ENCODE measurements around the gene SH3TC2. TPM values are rescaled to one million over a fixed set of nuclear protein-coding genes. Genes with fewer than 3 reads are reported as not detected.

Gene SH3TC2
- total RNA-seq, 1 experiment from 2014 or later = 32.0 TPM

DNA sequence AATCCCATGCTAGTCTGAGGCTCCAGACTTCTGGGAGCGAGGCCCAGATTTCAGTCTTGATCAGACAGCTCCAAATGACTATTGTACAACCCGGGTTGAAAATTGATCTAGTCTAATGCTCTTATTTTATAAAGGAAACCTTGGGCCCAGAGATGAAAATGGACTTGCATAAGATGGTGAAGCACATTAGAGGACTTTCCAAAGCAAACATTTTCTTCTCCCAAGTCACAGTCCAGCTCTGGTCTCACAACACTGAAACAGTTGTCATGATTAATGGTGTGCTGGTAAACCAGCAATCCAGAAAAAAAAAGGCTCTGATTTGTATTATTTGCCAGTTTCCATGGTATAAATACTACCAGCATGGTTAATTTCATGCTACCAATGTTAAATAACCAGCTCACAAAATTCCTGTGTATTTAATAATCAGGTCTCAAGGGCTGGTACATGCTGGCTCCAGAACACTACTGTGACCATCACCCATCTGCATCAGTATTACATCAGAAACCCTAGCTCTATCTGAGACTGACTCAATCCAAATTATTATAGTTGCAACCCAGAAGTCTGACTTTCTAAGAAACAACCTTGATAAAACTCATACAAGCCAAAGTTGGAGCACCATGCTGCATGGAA lies 45.9 kb upstream of the SH3TC2 start:
- POLR2A ChIA-PET (ENCODE audit: unreplicated experiment) = interaction anchor here (0.5 kb wide), 1 partner anchor 840 kb away, joined by 3 read pairs; the partner anchor contains the start of gene SPINK13
- no TSS peak for BruUV-seq (replicated peaks)
- ATAC-seq = no peak

DNA sequence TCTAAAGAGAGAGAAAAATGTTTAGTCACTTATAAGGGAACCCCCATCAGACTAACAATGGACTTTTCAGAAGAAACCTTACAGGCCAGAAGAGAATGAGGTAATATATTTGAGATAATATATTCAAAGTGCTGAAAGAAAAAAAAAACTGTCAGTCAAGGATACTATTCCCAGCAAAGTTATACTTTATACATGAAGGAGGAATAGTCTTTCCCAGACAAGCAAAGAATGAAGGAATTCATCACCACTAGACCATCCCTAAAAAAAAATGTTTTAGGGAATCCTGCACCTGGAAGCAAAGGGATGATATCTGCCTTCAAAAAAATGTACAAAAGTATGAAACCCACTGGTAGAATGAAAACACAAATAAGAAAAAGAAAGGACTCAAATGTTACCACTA lies 37.5 kb upstream of the SH3TC2 start:
- Histone ChIP-seq H3K9me3 (ENCODE audit: low read length) (peaks cover 30% of the 10 kb centered on the region), H4K20me1 (ENCODE audit: low read length) (no peaks in the 10 kb centered on the region), H3K27ac (ENCODE audit: low read length) (no peak overlapping the region), H3K9me2 (replicated peaks; ENCODE audit: low read length) (no peaks in the 10 kb centered on the region), H3K36me3 (ENCODE audit: low read depth, low read length) (peaks cover 17% of the 10 kb centered on the region; the same call in 1 of the 2 replicates), H3K4me1 (ENCODE audit: insufficient read depth, low read length) (no peaks in the 10 kb centered on the region), H3K4me3 (ENCODE audit: low read length) (no peak overlapping the region), H3K9ac (ENCODE audit: low read length) (no peak overlapping the region), H2AFZ (ENCODE audit: low read length) (no peak overlapping the region), H3K79me2 (ENCODE audit: low read length) (no peaks in the 10 kb centered on the region), H3K27me3 (ENCODE audit: low read length) (no peaks in the 10 kb centered on the region), H3F3A (ENCODE audit: low read length, unreplicated experiment) (no peaks in the 10 kb centered on the region), H3K4me2 (ENCODE audit: low read length) (no peak overlapping the region)
- TF ChIP-seq EZH2phosphoT487 (IDR thresholded peaks at IDR 0.05; ENCODE audit: borderline replicate concordance, low read length) = no peak
- no peak for TF ChIP-seq EZH2 (IDR thresholded peaks at IDR 0.05; ENCODE audit: low read length, unreplicated experiment)
- TF ChIP-seq, protein P1, sequence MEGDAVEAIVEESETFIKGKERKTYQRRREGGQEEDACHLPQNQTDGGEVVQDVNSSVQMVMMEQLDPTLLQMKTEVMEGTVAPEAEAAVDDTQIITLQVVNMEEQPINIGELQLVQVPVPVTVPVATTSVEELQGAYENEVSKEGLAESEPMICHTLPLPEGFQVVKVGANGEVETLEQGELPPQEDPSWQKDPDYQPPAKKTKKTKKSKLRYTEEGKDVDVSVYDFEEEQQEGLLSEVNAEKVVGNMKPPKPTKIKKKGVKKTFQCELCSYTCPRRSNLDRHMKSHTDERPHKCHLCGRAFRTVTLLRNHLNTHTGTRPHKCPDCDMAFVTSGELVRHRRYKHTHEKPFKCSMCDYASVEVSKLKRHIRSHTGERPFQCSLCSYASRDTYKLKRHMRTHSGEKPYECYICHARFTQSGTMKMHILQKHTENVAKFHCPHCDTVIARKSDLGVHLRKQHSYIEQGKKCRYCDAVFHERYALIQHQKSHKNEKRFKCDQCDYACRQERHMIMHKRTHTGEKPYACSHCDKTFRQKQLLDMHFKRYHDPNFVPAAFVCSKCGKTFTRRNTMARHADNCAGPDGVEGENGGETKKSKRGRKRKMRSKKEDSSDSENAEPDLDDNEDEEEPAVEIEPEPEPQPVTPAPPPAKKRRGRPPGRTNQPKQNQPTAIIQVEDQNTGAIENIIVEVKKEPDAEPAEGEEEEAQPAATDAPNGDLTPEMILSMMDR (conservative IDR thresholded peaks at IDR 0.05; ENCODE audit: low read depth, low read length) = no peak
- CTCF ChIA-PET = no interaction called here
- POLR2A ChIA-PET (ENCODE audit: unreplicated experiment) = no interaction called here
- no TSS peak for BruUV-seq (replicated peaks)
- no peak for ATAC-seq
- DNase-seq = no peak
- intact Hi-C loops (cut with micrococcal nuclease) = no loop called here

More for the DNA sequence above, 45.9 kb upstream of the SH3TC2 start:
- intact Hi-C loops (cut with micrococcal nuclease) = no loop called here
- H4K20me1 ChIP-seq (ENCODE audit: low read length) = no peaks in the 10 kb centered on the region
- DNase-seq = no peak
- H3K27me3 ChIP-seq (ENCODE audit: low read length) = no peaks in the 10 kb centered on the region
- no peak overlapping the region for H3K4me2 ChIP-seq (ENCODE audit: low read length)
- H3K4me1 ChIP-seq (ENCODE audit: insufficient read depth, low read length) = peaks cover 21% of the 10 kb centered on the region
- CTCF ChIA-PET = interaction anchor here (0.7 kb wide), 1 partner anchor 28 kb away, joined by 3 read pairs; no protein-coding TSS in a partner anchor
- TF ChIP-seq, protein P1 (conservative IDR thresholded peaks at IDR 0.05; ENCODE audit: low read depth, low read length) = no peak
- no peak for TF ChIP-seq EZH2 (IDR thresholded peaks at IDR 0.05; ENCODE audit: low read length, unreplicated experiment)
- TF ChIP-seq EZH2phosphoT487 (IDR thresholded peaks at IDR 0.05; ENCODE audit: borderline replicate concordance, low read length) = no peak
- H3K9me3 ChIP-seq (ENCODE audit: low read length) = no peaks in the 10 kb centered on the region
- H3K9me2 ChIP-seq (replicated peaks; ENCODE audit: low read length) = no peaks in the 10 kb centered on the region
- no peak overlapping the region for H2AFZ ChIP-seq (ENCODE audit: low read length)
- no peaks in the 10 kb centered on the region for H3F3A ChIP-seq (ENCODE audit: low read length, unreplicated experiment)
- H3K36me3 ChIP-seq (ENCODE audit: low read depth, low read length) = no peaks in the 10 kb centered on the region
- H3K4me3 ChIP-seq (ENCODE audit: low read length) = no peak overlapping the region
- no peak overlapping the region for H3K27ac ChIP-seq (ENCODE audit: low read length)
- no peaks in the 10 kb centered on the region for H3K79me2 ChIP-seq (ENCODE audit: low read length)
- no peak overlapping the region for H3K9ac ChIP-seq (ENCODE audit: low read length)

DNA sequence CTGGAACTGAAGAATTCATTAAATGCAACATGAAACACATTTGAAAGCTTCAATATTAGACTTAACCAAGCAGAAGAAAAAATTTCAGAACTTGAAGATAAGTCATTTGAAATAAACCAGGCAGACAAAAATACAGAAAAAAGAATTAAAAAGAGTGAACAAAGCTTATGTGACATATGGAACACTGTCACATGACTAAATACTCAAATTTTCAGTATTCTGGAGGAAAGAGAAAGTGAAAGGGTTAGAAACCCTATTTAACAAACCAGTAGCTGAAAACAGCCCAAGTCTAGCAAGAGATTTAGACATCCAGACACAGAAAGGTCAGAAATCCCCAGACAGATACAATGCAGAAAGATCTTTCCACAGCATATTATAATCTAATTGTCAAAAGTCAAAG lies 37.1 kb upstream of the SH3TC2 start:
- POLR2A ChIA-PET (ENCODE audit: unreplicated experiment) = no interaction called here
- ATAC-seq = no peak

More for the DNA sequence above, 37.1 kb upstream of the SH3TC2 start:
- H3K27ac ChIP-seq (ENCODE audit: low read length) = no peak overlapping the region
- TF ChIP-seq, protein P1 (conservative IDR thresholded peaks at IDR 0.05; ENCODE audit: low read depth, low read length) = no peak
- no peak for TF ChIP-seq EZH2phosphoT487 (IDR thresholded peaks at IDR 0.05; ENCODE audit: borderline replicate concordance, low read length)
- intact Hi-C loops (cut with micrococcal nuclease) = no loop called here
- no peaks in the 10 kb centered on the region for H3K4me1 ChIP-seq (ENCODE audit: insufficient read depth, low read length)
- H3K4me2 ChIP-seq (ENCODE audit: low read length) = no peak overlapping the region
- H3K9me3 ChIP-seq (ENCODE audit: low read length) = peaks cover 30% of the 10 kb centered on the region
- no TSS peak for BruUV-seq (replicated peaks)
- no peaks in the 10 kb centered on the region for H3K9me2 ChIP-seq (replicated peaks; ENCODE audit: low read length)
- no peak overlapping the region for H3K4me3 ChIP-seq (ENCODE audit: low read length)
- CTCF ChIA-PET = no interaction called here
- no peaks in the 10 kb centered on the region for H3K27me3 ChIP-seq (ENCODE audit: low read length)
- peaks cover 17% of the 10 kb centered on the region; the same call in 1 of the 2 replicates for H3K36me3 ChIP-seq (ENCODE audit: low read depth, low read length)
- no peaks in the 10 kb centered on the region for H3K79me2 ChIP-seq (ENCODE audit: low read length)
- DNase-seq = no peak
- H3F3A ChIP-seq (ENCODE audit: low read length, unreplicated experiment) = no peaks in the 10 kb centered on the region
- no peak overlapping the region for H2AFZ ChIP-seq (ENCODE audit: low read length)
- H4K20me1 ChIP-seq (ENCODE audit: low read length) = no peaks in the 10 kb centered on the region
- no peak overlapping the region for H3K9ac ChIP-seq (ENCODE audit: low read length)
